H7 (cell line): ENCODE data around the gene NPTXR. TPM values are rescaled to one million over a fixed set of nuclear protein-coding genes. Genes with fewer than 3 reads are reported as not detected.

ENCODE experiments used
- DNase-seq: peaks from one replicate; pipeline ENCODE4 v3.0.0; 2012
- H3K27me3 ChIP-seq: 2 replicates; pipeline ENCODE4 v1.6.0; 2011; ENCODE audit warnings: mild to moderate bottlenecking, low read length; ENCODE audit not compliant: control insufficient read depth, insufficient read depth
- H3K36me3 ChIP-seq: replicated peaks from 2 replicates; pipeline ENCODE4 v1.5.1; 2011; ENCODE audit warnings: low read length; ENCODE audit not compliant: control insufficient read depth, insufficient read depth
- H3K4me3 ChIP-seq: 2 replicates; pipeline ENCODE4 v1.5.1; 2011; ENCODE audit warnings: low read depth, mild to moderate bottlenecking, control low read depth, low read length, moderate library complexity; ENCODE audit not compliant: insufficient read depth
- total RNA-seq: library from RNA; depleted of rRNA; stranded (reverse); fragments of >200 nt; shearing (Covaris generic); gene quantifications from 2 replicates; pipeline ENCODE4 v1.2.3, GENCODE V29; 2014

Gene NPTXR
- total RNA-seq, 1 experiment from 2014 or later = 3.7 TPM

GRCh38 chr22:38835888-38836301 lies 7.9 kb downstream of the NPTXR start:
- Histone ChIP-seq H3K36me3 (no peaks in the 10 kb centered on the region), H3K4me3 (no peak overlapping the region), H3K27me3 (peaks cover 7% of the 10 kb centered on the region)
- no peak for DNase-seq

- no peaks in the 10 kb centered on the region for H3K36me3 ChIP-seq
- H3K4me3 ChIP-seq = no peak overlapping the region
- peaks cover 2% of the 10 kb centered on the region; the same call in 1 of the 2 replicates for H3K27me3 ChIP-seq
- no peak for DNase-seq
Measured at GRCh38 chr22:38834991-38835390, 8.8 kb downstream of the NPTXR start.

- Histone ChIP-seq H3K36me3 (no peaks in the 10 kb centered on the region), H3K4me3 (no peak overlapping the region), H3K27me3 (peaks cover 2% of the 10 kb centered on the region; the same call in 1 of the 2 replicates)
- no peak for DNase-seq
Measured at GRCh38 chr22:38834215-38834953, 9.4 kb downstream of the NPTXR start.

GRCh38 chr22:38833061-38833460 lies 10.8 kb downstream of the NPTXR start:
- Histone ChIP-seq H3K4me3 (no peak overlapping the region), H3K36me3 (no peaks in the 10 kb centered on the region)
- no peak for DNase-seq

GRCh38 chr22:38832005-38832978 lies 11.5 kb downstream of the NPTXR start:
- Histone ChIP-seq H3K27me3 (peaks cover 2% of the 10 kb centered on the region; the same call in 1 of the 2 replicates), H3K36me3 (no peaks in the 10 kb centered on the region), H3K4me3 (no peak overlapping the region)
- DNase-seq = no peak

More at GRCh38 chr22:38833061-38833460, 10.8 kb downstream of the NPTXR start:
- H3K27me3 ChIP-seq = peaks cover 2% of the 10 kb centered on the region; the same call in 1 of the 2 replicates

GRCh38 chr22:38831166-38831945 lies 12.5 kb downstream of the NPTXR start:
- Histone ChIP-seq H3K27me3 (peaks cover 2% of the 10 kb centered on the region; the same call in 1 of the 2 replicates), H3K4me3 (no peak overlapping the region), H3K36me3 (no peaks in the 10 kb centered on the region)
- DNase-seq = no peak

GRCh38 chr22:38830845-38831108 lies 13.1 kb downstream of the NPTXR start:
- Histone ChIP-seq H3K27me3 (no peaks in the 10 kb centered on the region), H3K4me3 (no peak overlapping the region), H3K36me3 (no peaks in the 10 kb centered on the region)
- no peak for DNase-seq

GRCh38 chr22:38830026-38830844 lies 13.6 kb downstream of the NPTXR start:
- DNase-seq = no peak
- Histone ChIP-seq H3K27me3 (no peaks in the 10 kb centered on the region), H3K36me3 (no peaks in the 10 kb centered on the region), H3K4me3 (no peak overlapping the region)

- Histone ChIP-seq H3K36me3 (no peaks in the 10 kb centered on the region), H3K27me3 (no peaks in the 10 kb centered on the region), H3K4me3 (no peak overlapping the region)
- DNase-seq = no peak
Measured at GRCh38 chr22:38829485-38829884, 14.3 kb downstream of the NPTXR start.

GRCh38 chr22:38828616-38829205 lies 15.1 kb downstream of the NPTXR start:
- no peak overlapping the region for H3K4me3 ChIP-seq
- no peak for DNase-seq
- H3K36me3 ChIP-seq = no peaks in the 10 kb centered on the region
- no peaks in the 10 kb centered on the region for H3K27me3 ChIP-seq

GRCh38 chr22:38828191-38828590 lies 15.6 kb downstream of the NPTXR start:
- H3K36me3 ChIP-seq = no peaks in the 10 kb centered on the region
- no peaks in the 10 kb centered on the region for H3K27me3 ChIP-seq
- no peak overlapping the region for H3K4me3 ChIP-seq
- no peak for DNase-seq

- no peaks in the 10 kb centered on the region for H3K27me3 ChIP-seq
- H3K36me3 ChIP-seq = no peaks in the 10 kb centered on the region
- H3K4me3 ChIP-seq = no peak overlapping the region
- DNase-seq = no peak
Measured at GRCh38 chr22:38827510-38827909, 16.3 kb downstream of the NPTXR start.

GRCh38 chr22:38826801-38827200 lies 17.0 kb downstream of the NPTXR start:
- DNase-seq = no peak

More at GRCh38 chr22:38826801-38827200, 17.0 kb downstream of the NPTXR start:
- Histone ChIP-seq H3K27me3 (no peaks in the 10 kb centered on the region), H3K36me3 (no peaks in the 10 kb centered on the region), H3K4me3 (no peak overlapping the region)
